WTC11 (cell line): ENCODE measurements around the gene FMNL2. TPM values are rescaled to one million over a fixed set of nuclear protein-coding genes. Genes with fewer than 3 reads are reported as not detected.

ENCODE experiments used
- ATAC-seq: fragments of 200-7000 bp; cut with Tn5 transposase; 2 replicates; pipeline ENCODE4 v1.10.0; 2021; ENCODE audit warnings: mild to moderate bottlenecking, moderate library complexity
- CTCF ChIA-PET: fragments of 300-600 bp; sonication (Branson Sonifier 250); formaldehyde crosslinking; loops from one replicate; lab custom pipeline; 2021; ENCODE audit warnings: antibody characterized with exemption; lab: Charles Lee
- POLR2A ChIA-PET: fragments of 350-600 bp; sonication (Branson Sonifier 250); formaldehyde crosslinking; loops from one replicate; lab custom pipeline; 2021; ENCODE audit warnings: antibody characterized with exemption; lab: Charles Lee
- DNase-seq: peaks from one replicate; pipeline ENCODE4 v3.0.0; 2021; ENCODE audit warnings: low spot score
- H3K27ac Mint-ChIP-seq: 2 replicates; pipeline ENCODE4 v1.8.0; 2021; ENCODE audit warnings: mixed read lengths
- H3K27me3 Mint-ChIP-seq: 2 replicates; pipeline ENCODE4 v1.8.0; 2021; ENCODE audit warnings: low read depth, mild to moderate bottlenecking, moderate library complexity, mixed read lengths
- H3K36me3 Mint-ChIP-seq: 2 replicates; pipeline ENCODE4 v1.8.0; 2021; ENCODE audit warnings: mixed read lengths
- H3K4me1 Mint-ChIP-seq: 2 replicates; pipeline ENCODE4 v1.8.0; 2022; ENCODE audit warnings: mixed read lengths
- H3K4me3 Mint-ChIP-seq: 2 replicates; pipeline ENCODE4 v1.8.0; 2021; ENCODE audit warnings: mild to moderate bottlenecking, moderate library complexity, mixed read lengths
- H3K9me3 Mint-ChIP-seq: 2 replicates; pipeline ENCODE4 v1.8.0; 2021; ENCODE audit warnings: mixed read lengths
- ATF6 ChIP-seq: sonication (generic); formaldehyde crosslinking; IDR thresholded peaks from 2 replicates; pipeline ENCODE4 v1.8.1; 2023; ENCODE audit warnings: mild to moderate bottlenecking, missing genetic modification reagents
- FOXP1 ChIP-seq: sonication (generic); formaldehyde crosslinking; IDR thresholded peaks from 2 replicates; pipeline ENCODE4 v1.8.0; 2022; ENCODE audit warnings: missing genetic modification reagents, mild to moderate bottlenecking, moderate library complexity, borderline replicate concordance
- FOXP4 ChIP-seq: sonication (generic); formaldehyde crosslinking; IDR thresholded peaks from 2 replicates; pipeline ENCODE4 v1.8.0; 2022; ENCODE audit warnings: mild to moderate bottlenecking, missing genetic modification reagents
- IRF2 ChIP-seq: sonication (generic); formaldehyde crosslinking; IDR thresholded peaks from 2 replicates; pipeline ENCODE4 v1.8.0; 2022; ENCODE audit warnings: low read depth, missing genetic modification reagents, borderline replicate concordance
- NR1H2 ChIP-seq: sonication (generic); formaldehyde crosslinking; IDR thresholded peaks from 2 replicates; pipeline ENCODE4 v1.9.0; 2021; ENCODE audit warnings: mild to moderate bottlenecking, moderate library complexity, missing genetic modification reagents
- PRDM15 ChIP-seq: sonication (generic); formaldehyde crosslinking; IDR thresholded peaks from 2 replicates; pipeline ENCODE4 v1.8.0; 2022; ENCODE audit warnings: missing genetic modification reagents
- SMAD3 ChIP-seq: sonication (generic); formaldehyde crosslinking; IDR thresholded peaks from 2 replicates; pipeline ENCODE4 v1.8.0; 2022; ENCODE audit warnings: missing genetic modification reagents, mild to moderate bottlenecking, borderline replicate concordance
- total RNA-seq: library from RNA; stranded (reverse); gene quantifications from 3 replicates; pipeline ENCODE4 v1.2.3, GENCODE V29; 2021
- TF ChIP-seq, protein P1 (sequence below): sonication (generic); formaldehyde crosslinking; conservative IDR thresholded peaks from 2 replicates; pipeline ENCODE4 v1.8.1; 2023; ENCODE audit warnings: mild to moderate bottlenecking, low read depth, missing genetic modification reagents, moderate library complexity
- TF ChIP-seq, protein P2 (sequence below): sonication (generic); formaldehyde crosslinking; conservative IDR thresholded peaks from 2 replicates; pipeline ENCODE4 v1.8.1; 2022; ENCODE audit warnings: mild to moderate bottlenecking, missing genetic modification reagents
- TF ChIP-seq, protein P3 (sequence below): fragments of 200-600 bp; IDR thresholded peaks from 2 replicates; pipeline ENCODE4 v1.8.0; 2022; ENCODE audit warnings: antibody characterized with exemption
- TF ChIP-seq, protein P4 (sequence below): fragments of 250-450 bp; sonication (Bioruptor Pico); IDR thresholded peaks from 2 replicates; pipeline ENCODE4 v1.9.0; 2021; ENCODE audit warnings: mild to moderate bottlenecking
- TF ChIP-seq, protein P5 (sequence below): sonication (generic); formaldehyde crosslinking; IDR thresholded peaks from 2 replicates; pipeline ENCODE4 v1.8.1; 2022; ENCODE audit warnings: mild to moderate bottlenecking, moderate library complexity, missing genetic modification reagents

FMNL2 gene
- total RNA-seq, 1 experiment from 2014 or later = 43.0 TPM

GRCh38 chr2:152556506-152556905 lies 221.5 kb downstream of the FMNL2 start (continued):
- TF ChIP-seq FOXP4 (CRISPR knock-in tag) = no peak

- ChIA-PET CTCF (interaction anchor here (0.7 to 1.8 kb wide), 2 partner anchors 12 to 23 kb away, joined by 5 to 7 read pairs; no protein-coding TSS in a partner anchor), POLR2A (no interaction called here)
- Mint-ChIP-seq H3K27me3 (no peaks in the 10 kb centered on the region), H3K9me3 (no peaks in the 10 kb centered on the region)
- DNase-seq = no peak
- TF ChIP-seq IRF2 (CRISPR knock-in tag) = no peak
- TF ChIP-seq, protein P1, sequence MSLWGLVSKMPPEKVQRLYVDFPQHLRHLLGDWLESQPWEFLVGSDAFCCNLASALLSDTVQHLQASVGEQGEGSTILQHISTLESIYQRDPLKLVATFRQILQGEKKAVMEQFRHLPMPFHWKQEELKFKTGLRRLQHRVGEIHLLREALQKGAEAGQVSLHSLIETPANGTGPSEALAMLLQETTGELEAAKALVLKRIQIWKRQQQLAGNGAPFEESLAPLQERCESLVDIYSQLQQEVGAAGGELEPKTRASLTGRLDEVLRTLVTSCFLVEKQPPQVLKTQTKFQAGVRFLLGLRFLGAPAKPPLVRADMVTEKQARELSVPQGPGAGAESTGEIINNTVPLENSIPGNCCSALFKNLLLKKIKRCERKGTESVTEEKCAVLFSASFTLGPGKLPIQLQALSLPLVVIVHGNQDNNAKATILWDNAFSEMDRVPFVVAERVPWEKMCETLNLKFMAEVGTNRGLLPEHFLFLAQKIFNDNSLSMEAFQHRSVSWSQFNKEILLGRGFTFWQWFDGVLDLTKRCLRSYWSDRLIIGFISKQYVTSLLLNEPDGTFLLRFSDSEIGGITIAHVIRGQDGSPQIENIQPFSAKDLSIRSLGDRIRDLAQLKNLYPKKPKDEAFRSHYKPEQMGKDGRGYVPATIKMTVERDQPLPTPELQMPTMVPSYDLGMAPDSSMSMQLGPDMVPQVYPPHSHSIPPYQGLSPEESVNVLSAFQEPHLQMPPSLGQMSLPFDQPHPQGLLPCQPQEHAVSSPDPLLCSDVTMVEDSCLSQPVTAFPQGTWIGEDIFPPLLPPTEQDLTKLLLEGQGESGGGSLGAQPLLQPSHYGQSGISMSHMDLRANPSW (CRISPR knock-in tag) = no peak
- TF ChIP-seq, protein P2, sequence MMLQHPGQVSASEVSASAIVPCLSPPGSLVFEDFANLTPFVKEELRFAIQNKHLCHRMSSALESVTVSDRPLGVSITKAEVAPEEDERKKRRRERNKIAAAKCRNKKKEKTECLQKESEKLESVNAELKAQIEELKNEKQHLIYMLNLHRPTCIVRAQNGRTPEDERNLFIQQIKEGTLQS (CRISPR knock-in tag) = no peak
- no peak for TF ChIP-seq FOXP1 (CRISPR knock-in tag)
- no peak for TF ChIP-seq ATF6 (CRISPR knock-in tag)
- TF ChIP-seq, all 79 proteins: peak for 0
- H3K4me1 Mint-ChIP-seq = peaks cover 24% of the 10 kb centered on the region
- no peak for ATAC-seq
- H3K27ac Mint-ChIP-seq = no peak overlapping the region
- peaks cover 13% of the 10 kb centered on the region for H3K36me3 Mint-ChIP-seq
- H3K4me3 Mint-ChIP-seq = no peak overlapping the region
These were observed 222.4 kb downstream of the FMNL2 start for GRCh38 chr2:152557273-152557888.

DNA sequence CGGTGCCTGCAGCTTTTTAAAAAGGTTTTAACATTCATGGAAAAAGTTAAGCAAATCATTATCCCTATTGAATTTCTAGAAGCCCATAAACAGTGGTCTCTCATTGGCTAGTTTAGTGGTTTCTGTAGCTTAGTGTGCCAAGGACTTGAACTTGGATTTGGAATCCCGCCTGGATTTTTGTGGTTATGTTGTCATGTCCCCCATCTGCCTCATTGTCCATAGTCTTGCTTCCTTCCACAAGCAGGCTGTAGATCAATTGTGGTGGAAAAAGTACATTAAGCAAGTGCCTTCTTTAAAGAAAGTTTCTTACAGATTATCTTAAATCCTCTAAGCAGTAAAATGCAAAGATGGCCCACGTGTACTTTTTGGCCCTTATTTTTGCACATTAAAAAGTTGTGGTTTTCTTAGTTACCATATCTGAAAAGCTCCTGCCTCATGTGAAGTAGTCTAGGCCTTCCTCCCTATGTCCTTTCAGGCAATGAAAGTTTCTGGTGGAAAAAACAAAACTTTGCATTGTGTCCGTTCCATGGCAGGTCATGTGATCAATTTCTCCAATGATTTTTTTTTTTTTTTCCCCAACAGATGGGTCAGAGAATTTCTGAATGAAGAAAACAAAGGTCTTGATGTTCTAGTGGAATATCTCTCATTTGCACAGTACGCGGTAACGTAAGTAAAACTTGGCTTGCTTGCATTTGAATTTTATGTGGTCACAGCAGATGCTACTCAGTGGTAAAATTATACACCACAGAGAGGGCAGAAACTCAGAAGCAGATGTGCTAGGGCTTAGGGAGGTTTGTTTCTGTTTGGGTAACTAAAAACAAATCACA lies 223.4 kb downstream of the FMNL2 start:
- no peak overlapping the region for H3K4me3 Mint-ChIP-seq
- H3K9me3 Mint-ChIP-seq = no peaks in the 10 kb centered on the region
- peaks cover 13% of the 10 kb centered on the region for H3K36me3 Mint-ChIP-seq
- DNase-seq (no peak), ATAC-seq (no peak)
- ChIA-PET POLR2A (no interaction called here), CTCF (no interaction called here)
- H3K27me3 Mint-ChIP-seq = no peaks in the 10 kb centered on the region
- no peak overlapping the region for H3K27ac Mint-ChIP-seq
- H3K4me1 Mint-ChIP-seq = peaks cover 24% of the 10 kb centered on the region
- no peak for TF ChIP-seq SMAD3 (CRISPR knock-in tag)
- TF ChIP-seq NR1H2 (CRISPR knock-in tag) = no peak
- TF ChIP-seq, protein P3, sequence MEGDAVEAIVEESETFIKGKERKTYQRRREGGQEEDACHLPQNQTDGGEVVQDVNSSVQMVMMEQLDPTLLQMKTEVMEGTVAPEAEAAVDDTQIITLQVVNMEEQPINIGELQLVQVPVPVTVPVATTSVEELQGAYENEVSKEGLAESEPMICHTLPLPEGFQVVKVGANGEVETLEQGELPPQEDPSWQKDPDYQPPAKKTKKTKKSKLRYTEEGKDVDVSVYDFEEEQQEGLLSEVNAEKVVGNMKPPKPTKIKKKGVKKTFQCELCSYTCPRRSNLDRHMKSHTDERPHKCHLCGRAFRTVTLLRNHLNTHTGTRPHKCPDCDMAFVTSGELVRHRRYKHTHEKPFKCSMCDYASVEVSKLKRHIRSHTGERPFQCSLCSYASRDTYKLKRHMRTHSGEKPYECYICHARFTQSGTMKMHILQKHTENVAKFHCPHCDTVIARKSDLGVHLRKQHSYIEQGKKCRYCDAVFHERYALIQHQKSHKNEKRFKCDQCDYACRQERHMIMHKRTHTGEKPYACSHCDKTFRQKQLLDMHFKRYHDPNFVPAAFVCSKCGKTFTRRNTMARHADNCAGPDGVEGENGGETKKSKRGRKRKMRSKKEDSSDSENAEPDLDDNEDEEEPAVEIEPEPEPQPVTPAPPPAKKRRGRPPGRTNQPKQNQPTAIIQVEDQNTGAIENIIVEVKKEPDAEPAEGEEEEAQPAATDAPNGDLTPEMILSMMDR = no peak
- no peak for TF ChIP-seq FOXP4 (CRISPR knock-in tag)
- TF ChIP-seq PRDM15 (CRISPR knock-in tag) = no peak
- TF ChIP-seq, protein P4, sequence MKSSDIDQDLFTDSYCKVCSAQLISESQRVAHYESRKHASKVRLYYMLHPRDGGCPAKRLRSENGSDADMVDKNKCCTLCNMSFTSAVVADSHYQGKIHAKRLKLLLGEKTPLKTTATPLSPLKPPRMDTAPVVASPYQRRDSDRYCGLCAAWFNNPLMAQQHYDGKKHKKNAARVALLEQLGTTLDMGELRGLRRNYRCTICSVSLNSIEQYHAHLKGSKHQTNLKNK (CRISPR knock-in tag) = no peak
- TF ChIP-seq, protein P5, sequence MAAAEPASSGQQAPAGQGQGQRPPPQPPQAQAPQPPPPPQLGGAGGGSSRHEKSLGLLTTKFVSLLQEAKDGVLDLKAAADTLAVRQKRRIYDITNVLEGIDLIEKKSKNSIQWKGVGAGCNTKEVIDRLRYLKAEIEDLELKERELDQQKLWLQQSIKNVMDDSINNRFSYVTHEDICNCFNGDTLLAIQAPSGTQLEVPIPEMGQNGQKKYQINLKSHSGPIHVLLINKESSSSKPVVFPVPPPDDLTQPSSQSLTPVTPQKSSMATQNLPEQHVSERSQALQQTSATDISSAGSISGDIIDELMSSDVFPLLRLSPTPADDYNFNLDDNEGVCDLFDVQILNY = no peak
